GM21360 (cell line): ENCODE data around the gene RBM10.

ENCODE experiments used
- ATAC-seq: cut with Tn5 transposase; IDR thresholded peaks from one replicate; pipeline ENCODE4 v1.9.1; 2021; ENCODE audit warnings: mild to moderate bottlenecking, moderate library complexity; ENCODE audit not compliant: unreplicated experiment

The RBM10 gene

GRCh38 chrX:47174846-47175587 is 30.0 kb downstream of the RBM10 start:
- ATAC-seq = no peak

GRCh38 chrX:47175588-47175980 is 30.6 kb downstream of the RBM10 start:
- no peak for ATAC-seq

- no peak for ATAC-seq
These were observed 31.2 kb downstream of the RBM10 start for GRCh38 chrX:47176101-47176740.

GRCh38 chrX:47177079-47177478 is 32.1 kb downstream of the RBM10 start:
- no peak for ATAC-seq

- ATAC-seq = no peak
These were observed 33.3 kb downstream of the RBM10 start for GRCh38 chrX:47178337-47178736.

GRCh38 chrX:47179221-47179927 is 34.4 kb downstream of the RBM10 start:
- no peak for ATAC-seq

GRCh38 chrX:47179928-47180255 is 34.9 kb downstream of the RBM10 start:
- no peak for ATAC-seq

GRCh38 chrX:47180346-47180745 is 35.3 kb downstream of the RBM10 start:
- ATAC-seq = no peak

- no peak for ATAC-seq
These were observed 36.3 kb downstream of the RBM10 start for GRCh38 chrX:47181301-47181700.

GRCh38 chrX:47182106-47182700 is 37.2 kb downstream of the RBM10 start:
- no peak for ATAC-seq

- no peak for ATAC-seq
These were observed 39.5 kb downstream of the RBM10 start for GRCh38 chrX:47184486-47184885.

GRCh38 chrX:47185241-47185640 is 40.2 kb downstream of the RBM10 start:
- no peak for ATAC-seq

- ATAC-seq = no peak
These were observed 41.2 kb downstream of the RBM10 start for GRCh38 chrX:47186096-47186740.

- no peak for ATAC-seq
These were observed 42.2 kb downstream of the RBM10 start for GRCh38 chrX:47187106-47187677.

GRCh38 chrX:47189906-47190305 is 44.9 kb downstream of the RBM10 start:
- ATAC-seq = no peak

GRCh38 chrX:47190445-47191269 is 45.6 kb downstream of the RBM10 start:
- ATAC-seq = peak; percentile 45

GRCh38 chrX:47191331-47191730 is 46.3 kb downstream of the RBM10 start:
- no peak for ATAC-seq

- ATAC-seq = no peak
These were observed 46.9 kb downstream of the RBM10 start for GRCh38 chrX:47191806-47192401.

GRCh38 chrX:47193475-47194193 is 48.6 kb downstream of the RBM10 start, which contains the start of gene UBA1:
Gene UBA1 (plus strand): TSS chrX:47193829. CDS start chrX:47198803, 4,974 bp downstream.
- peak; percentile 80 for ATAC-seq
